Right atrium auricular region (tissue), 2 donors: ENCODE data around the gene PDE8B. TPM values are rescaled to one million over a fixed set of nuclear protein-coding genes. Genes with fewer than 3 reads are reported as not detected.

Experiments
- DNase-seq: peaks from one replicate; pipeline ENCODE4 v3.0.0-alpha.2; 2019; ENCODE audit warnings: low spot score
- H3K27ac ChIP-seq, 2 donors: fragments of 200-600 bp; sonication (generic); 1 replicate in 1 of 2; 2 replicates in 1 of 2; pipeline ENCODE4 v1.5.1; 2016 to 2019
- H3K27me3 ChIP-seq, 2 donors: fragments of 200-600 bp; sonication (generic); one replicate each; pipeline versions ENCODE4 v1.5.1 to v1.6.0; 2017 to 2019
- H3K36me3 ChIP-seq: fragments of 200-600 bp; sonication (generic); one replicate; pipeline ENCODE4 v1.5.1; 2016
- H3K4me1 ChIP-seq, 2 donors: fragments of 200-600 bp; sonication (generic); one replicate each; pipeline versions ENCODE4 v1.5.1 to v1.6.0; 2017 to 2019
- H3K4me3 ChIP-seq, 2 donors: fragments of 200-600 bp; sonication (generic); 1 replicate in 1 of 2; 2 replicates in 1 of 2; pipeline ENCODE4 v1.5.1; 2017 to 2019; ENCODE audit warnings: mild to moderate bottlenecking in 1 of 2, moderate library complexity in 1 of 2
- H3K9me3 ChIP-seq, 2 donors: fragments of 200-600 bp; sonication (generic); one replicate each; pipeline ENCODE4 v1.5.1; 2019
- total RNA-seq, 2 donors: library from RNA; depleted of rRNA; stranded (reverse); fragments of >200 nt; gene quantifications; one replicate each; pipeline ENCODE4 v1.1.0, GENCODE V29; 2016
- TF ChIP-seq, protein P1 (sequence below), 2 donors: fragments of 200-600 bp; sonication (generic); IDR thresholded peaks; one replicate each; pipeline ENCODE4 v1.5.1; 2019; ENCODE audit warnings: antibody characterized with exemption in 2 of 2

PDE8B gene
- total RNA-seq, 2 donors from 2014 or later, result 22.2 to 64.5 TPM

DNA sequence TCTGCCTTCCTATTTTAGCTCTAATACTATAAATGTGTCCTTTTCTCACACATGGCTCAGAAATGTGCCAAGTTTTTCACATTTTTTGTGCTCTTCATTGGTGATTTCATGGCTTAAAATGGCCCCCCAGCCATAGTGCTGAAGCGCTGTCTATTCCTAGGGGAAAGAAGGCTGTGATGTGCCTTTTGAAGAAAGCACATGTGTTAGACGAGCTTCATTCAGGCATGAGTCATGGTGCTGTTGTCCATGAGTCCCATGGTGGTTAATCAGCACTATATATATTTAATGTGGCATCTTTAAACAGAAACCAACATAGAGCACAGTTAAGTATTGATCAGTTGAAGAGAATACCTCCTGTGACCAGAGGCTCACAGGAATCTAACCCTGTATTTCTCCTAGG is 55.8 kb downstream of the PDE8B start:
- Histone ChIP-seq H3K27me3 (no peaks in the 10 kb centered on the region), H3K4me3 (no peak overlapping the region), H3K9me3 (no peaks in the 10 kb centered on the region), H3K4me1 (peaks cover 0 to 6% of the 10 kb centered on the region in 2 donors), H3K36me3 (no peaks in the 10 kb centered on the region), H3K27ac (no peak overlapping the region)
- TF ChIP-seq, protein P1, sequence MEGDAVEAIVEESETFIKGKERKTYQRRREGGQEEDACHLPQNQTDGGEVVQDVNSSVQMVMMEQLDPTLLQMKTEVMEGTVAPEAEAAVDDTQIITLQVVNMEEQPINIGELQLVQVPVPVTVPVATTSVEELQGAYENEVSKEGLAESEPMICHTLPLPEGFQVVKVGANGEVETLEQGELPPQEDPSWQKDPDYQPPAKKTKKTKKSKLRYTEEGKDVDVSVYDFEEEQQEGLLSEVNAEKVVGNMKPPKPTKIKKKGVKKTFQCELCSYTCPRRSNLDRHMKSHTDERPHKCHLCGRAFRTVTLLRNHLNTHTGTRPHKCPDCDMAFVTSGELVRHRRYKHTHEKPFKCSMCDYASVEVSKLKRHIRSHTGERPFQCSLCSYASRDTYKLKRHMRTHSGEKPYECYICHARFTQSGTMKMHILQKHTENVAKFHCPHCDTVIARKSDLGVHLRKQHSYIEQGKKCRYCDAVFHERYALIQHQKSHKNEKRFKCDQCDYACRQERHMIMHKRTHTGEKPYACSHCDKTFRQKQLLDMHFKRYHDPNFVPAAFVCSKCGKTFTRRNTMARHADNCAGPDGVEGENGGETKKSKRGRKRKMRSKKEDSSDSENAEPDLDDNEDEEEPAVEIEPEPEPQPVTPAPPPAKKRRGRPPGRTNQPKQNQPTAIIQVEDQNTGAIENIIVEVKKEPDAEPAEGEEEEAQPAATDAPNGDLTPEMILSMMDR (IDR thresholded peaks at IDR 0.05), result no peak
- DNase-seq, result no peak

DNA sequence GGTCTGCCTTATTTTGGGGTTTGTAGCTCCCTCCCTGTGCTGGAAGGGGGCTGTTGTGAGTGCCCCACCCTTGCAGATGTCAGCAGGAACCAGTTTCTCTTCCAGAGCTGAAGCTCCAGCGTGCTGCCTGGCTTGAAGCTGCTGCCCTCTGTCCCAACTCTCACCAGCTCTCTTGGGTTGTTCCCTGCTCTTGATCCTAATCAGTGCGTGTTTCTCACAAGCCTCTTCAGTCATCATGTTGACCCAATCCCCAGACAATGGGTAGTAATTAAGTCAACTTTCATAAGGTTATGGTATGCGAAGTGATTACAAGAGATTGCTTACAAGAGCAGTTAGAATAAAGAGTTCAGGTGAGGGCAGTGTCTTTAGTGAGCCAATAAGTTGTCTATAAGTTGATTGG is 57.0 kb downstream of the PDE8B start:
- Histone ChIP-seq H3K4me3 (no peak overlapping the region), H3K9me3 (no peaks in the 10 kb centered on the region), H3K4me1 (peaks cover 0 to 3% of the 10 kb centered on the region in 2 donors), H3K36me3 (no peaks in the 10 kb centered on the region), H3K27me3 (no peaks in the 10 kb centered on the region), H3K27ac (no peak overlapping the region)
- TF ChIP-seq, protein P1 (IDR thresholded peaks at IDR 0.05), result no peak
- no peak for DNase-seq

DNA sequence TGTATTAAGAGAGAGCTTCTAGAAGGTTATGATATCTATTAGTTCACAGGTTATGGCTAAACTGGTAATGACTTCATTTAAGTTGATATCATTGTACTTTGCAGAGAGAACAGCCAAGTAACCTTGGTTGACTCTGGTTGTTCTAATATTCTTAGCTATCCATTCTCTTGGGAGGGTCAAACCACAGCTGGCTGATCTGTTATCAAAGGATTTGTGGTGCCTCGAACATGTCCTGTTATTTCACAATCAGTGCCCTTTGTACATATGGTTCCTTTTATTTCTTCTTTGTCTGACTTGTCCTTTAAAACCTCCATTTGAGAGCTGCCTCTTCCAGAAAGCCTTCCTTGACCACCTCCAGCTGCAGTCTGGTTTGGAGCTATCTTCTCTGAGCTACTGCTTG is 61.7 kb downstream of the PDE8B start:
- no peaks in the 10 kb centered on the region for H3K4me1 ChIP-seq
- TF ChIP-seq, protein P1 (IDR thresholded peaks at IDR 0.05), result no peak
- H3K4me3 ChIP-seq, result no peak overlapping the region
- H3K27me3 ChIP-seq, result no peaks in the 10 kb centered on the region
- H3K36me3 ChIP-seq, result no peaks in the 10 kb centered on the region
- DNase-seq, result no peak
- H3K27ac ChIP-seq, result no peak overlapping the region
- H3K9me3 ChIP-seq, result no peaks in the 10 kb centered on the region

DNA sequence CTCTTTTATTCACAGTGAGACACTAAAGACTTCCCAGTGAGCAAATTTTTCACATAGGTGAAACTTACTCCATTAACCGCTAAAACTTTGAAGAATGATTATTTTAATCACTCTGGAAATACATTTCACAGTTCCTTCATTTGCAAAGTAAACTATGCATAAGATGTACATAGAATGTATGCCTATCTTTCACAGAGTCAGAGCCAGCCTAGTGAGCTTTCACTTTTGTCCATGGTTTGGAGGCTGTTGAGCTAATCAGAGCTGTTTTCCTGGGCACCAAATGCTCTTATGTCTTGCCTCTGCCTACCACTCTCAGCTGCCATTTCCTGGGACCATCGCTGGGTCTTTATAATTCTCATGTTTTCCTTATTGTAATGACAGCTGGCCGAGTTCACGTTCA is 67.3 kb downstream of the PDE8B start:
- TF ChIP-seq, protein P1 (IDR thresholded peaks at IDR 0.05), result no peak
- DNase-seq, result no peak

DNA sequence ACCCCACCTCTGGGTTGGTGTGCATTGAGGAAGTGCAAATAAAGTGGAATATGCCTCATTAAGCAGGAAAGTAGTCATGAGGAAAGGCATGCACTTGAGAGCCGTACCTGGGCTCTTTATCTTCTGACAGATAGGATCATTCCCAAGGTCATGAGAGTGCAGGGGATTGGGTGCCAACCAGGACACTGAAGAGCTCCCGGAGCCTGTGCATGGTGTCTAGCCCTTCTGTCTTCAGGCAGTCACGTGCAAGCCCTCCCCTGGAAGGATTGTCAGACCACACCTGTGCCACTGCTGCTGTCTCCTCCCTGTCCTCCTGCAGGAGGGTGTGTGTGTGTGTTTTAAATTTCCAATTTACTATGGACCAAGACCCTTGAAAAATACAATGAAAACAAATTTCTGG is 69.6 kb downstream of the PDE8B start:
- H3K4me1 ChIP-seq, result peaks cover 0 to 24% of the 10 kb centered on the region in 2 donors

More for the DNA sequence above, 67.3 kb downstream of the PDE8B start:
- Histone ChIP-seq H3K36me3 (no peaks in the 10 kb centered on the region), H3K4me3 (no peak overlapping the region), H3K27me3 (no peaks in the 10 kb centered on the region), H3K9me3 (no peaks in the 10 kb centered on the region), H3K4me1 (peaks cover 0 to 20% of the 10 kb centered on the region in 2 donors), H3K27ac (no peak overlapping the region)

DNA sequence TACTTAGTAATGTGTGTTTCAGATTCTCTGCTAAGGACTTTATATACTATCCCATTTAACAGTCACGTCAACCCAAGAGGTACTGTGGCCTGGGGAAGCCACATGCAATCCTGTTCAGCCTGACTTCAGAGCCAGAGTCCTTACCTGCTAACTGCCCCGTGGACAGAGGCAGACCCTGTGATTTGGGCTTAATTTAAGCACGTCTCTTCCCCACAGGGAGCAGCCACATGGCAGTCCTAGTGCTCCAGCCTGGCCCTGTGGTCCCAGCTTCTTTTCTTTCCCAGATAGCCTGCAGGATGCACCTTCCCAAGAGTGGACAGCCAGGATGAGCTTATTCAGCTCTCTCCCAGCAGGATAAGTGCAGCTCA is 71.5 kb downstream of the PDE8B start:
- Histone ChIP-seq H3K9me3 (no peaks in the 10 kb centered on the region), H3K27me3 (no peaks in the 10 kb centered on the region), H3K4me3 (no peak overlapping the region), H3K27ac (peak overlapping the region; percentile 52 to 57), H3K4me1 (peaks cover 0 to 24% of the 10 kb centered on the region in 2 donors), H3K36me3 (no peaks in the 10 kb centered on the region)
- TF ChIP-seq, protein P1 (IDR thresholded peaks at IDR 0.05), result no peak
- no peak for DNase-seq

More for the DNA sequence above, 69.6 kb downstream of the PDE8B start:
- TF ChIP-seq, protein P1 (IDR thresholded peaks at IDR 0.05), result no peak
- no peaks in the 10 kb centered on the region for H3K36me3 ChIP-seq
- no peak overlapping the region for H3K4me3 ChIP-seq
- no peaks in the 10 kb centered on the region for H3K9me3 ChIP-seq
- no peak overlapping the region for H3K27ac ChIP-seq
- no peak for DNase-seq
- H3K27me3 ChIP-seq, result no peaks in the 10 kb centered on the region
